Fibroblast of lung (primary cell): ENCODE data around the gene AKR7A3. TPM values are rescaled to one million over a fixed set of nuclear protein-coding genes. Genes with fewer than 3 reads are reported as not detected.
"Not testable (repeated sequence)": the region's sequence is repeated elsewhere in the genome, so short reads cannot be mapped to it uniquely, and the experiment has no call there.

ENCODE experiments used
- DNase-seq, 2 donors: peaks; one replicate each; pipeline versions ENCODE4 v3.0.0 to v3.0.0-alpha.2; 2010; ENCODE audit warnings: low read depth in 2 of 2
- H2AFZ ChIP-seq: 2 replicates; pipeline ENCODE4 v1.5.1; 2012; ENCODE audit warnings: low read length, control low read depth, inconsistent platforms
- H3K27ac ChIP-seq: 2 replicates; pipeline ENCODE4 v1.5.1; 2011; ENCODE audit warnings: low read length, control low read depth; ENCODE audit not compliant: insufficient read depth
- H3K27me3 ChIP-seq: 2 replicates; pipeline ENCODE4 v1.5.1; 2011; ENCODE audit warnings: mild to moderate bottlenecking, low read length; ENCODE audit not compliant: control insufficient read depth, insufficient read depth
- H3K36me3 ChIP-seq: 2 replicates; pipeline ENCODE4 v1.5.1; 2011; ENCODE audit warnings: low read length; ENCODE audit not compliant: control insufficient read depth, insufficient read depth
- H3K4me1 ChIP-seq: 2 replicates; pipeline ENCODE4 v1.5.1; 2011; ENCODE audit warnings: low read length; ENCODE audit not compliant: control insufficient read depth, insufficient read depth; ENCODE audit errors: extremely low read depth
- H3K4me2 ChIP-seq: 2 replicates; pipeline ENCODE4 v1.5.1; 2011; ENCODE audit warnings: low read length, control low read depth; ENCODE audit not compliant: insufficient read depth; ENCODE audit errors: extremely low read depth
- H3K4me3 ChIP-seq, 4 experiments: fragments of 200-600 bp in 1 of 4; sonication (generic) in 1 of 4; replicated peaks in 1 of 4; 2 replicates each; pipeline ENCODE4 v1.5.1; 2011 to 2016; ENCODE audit warnings: low read length in 4 of 4, low read depth in 3 of 4, mild to moderate bottlenecking in 3 of 4, control low read depth in 2 of 4, inconsistent platforms in 1 of 4, mixed read lengths in 1 of 4; ENCODE audit not compliant: insufficient read depth in 1 of 4; ENCODE audit errors: control extremely low read depth in 1 of 4
- H3K79me2 ChIP-seq: 2 replicates; pipeline ENCODE4 v1.5.1; 2012; ENCODE audit warnings: mild to moderate bottlenecking, low read length, inconsistent platforms; ENCODE audit not compliant: control insufficient read depth, insufficient read depth
- H3K9ac ChIP-seq: 2 replicates; pipeline ENCODE4 v1.5.1; 2011; ENCODE audit warnings: mild to moderate bottlenecking, low read length, control low read depth; ENCODE audit not compliant: insufficient read depth
- H3K9me3 ChIP-seq: 2 replicates; pipeline ENCODE4 v1.5.1; 2012; ENCODE audit warnings: low read depth, low read length; ENCODE audit not compliant: control insufficient read depth, insufficient read depth
- H4K20me1 ChIP-seq: 2 replicates; pipeline ENCODE4 v1.5.1; 2011; ENCODE audit warnings: low read length; ENCODE audit not compliant: control insufficient read depth, insufficient read depth; ENCODE audit errors: extremely low read depth
- CTCF ChIP-seq, 2 donors: IDR thresholded peaks in 1 of 2; conservative IDR thresholded peaks in 1 of 2; 1 replicate in 1 of 2; 2 replicates in 1 of 2; pipeline ENCODE4 v1.5.1; 2011 to 2012; ENCODE audit warnings: low read length in 2 of 2, control low read depth in 1 of 2, inconsistent platforms in 1 of 2, low read depth in 1 of 2, mild to moderate bottlenecking in 1 of 2
- EZH2 ChIP-seq: IDR thresholded peaks from 2 replicates; pipeline ENCODE4 v1.5.1; 2012; ENCODE audit warnings: low read length, control low read depth, mild to moderate bottlenecking; ENCODE audit errors: missing control alignments
- polyA plus RNA-seq, 2 donors: library from polyadenylated mRNA; depleted of rRNA in 1 of 2; stranded (reverse) in 1 of 2; unstranded in 1 of 2; fragments of >200 nt; gene quantifications; 2 replicates each; pipeline ENCODE4 v1.2.1, GENCODE V29; 2011 to 2012; ENCODE audit warnings: missing spikeins in 1 of 2
- total RNA-seq: library from RNA; depleted of rRNA; stranded (reverse); fragments of >200 nt; gene quantifications from 2 replicates; pipeline ENCODE4 v1.2.1, GENCODE V29; 2014

AKR7A3 gene
- total and polyA plus RNA-seq, 2 donors (not counting 1 experiment from before 2014, with no cell fraction given): 0.12 to 0.33 TPM

- no peak overlapping the region for H3K27ac ChIP-seq
- H3K9ac ChIP-seq: no peak overlapping the region
- peaks cover 2% of the 10 kb centered on the region for H3K4me1 ChIP-seq
- no peak overlapping the region for H2AFZ ChIP-seq
- no peaks in the 10 kb centered on the region for H3K9me3 ChIP-seq
- no peak for DNase-seq
- H3K4me3 ChIP-seq: no peak overlapping the region
- H4K20me1 ChIP-seq: no peaks in the 10 kb centered on the region
- no peaks in the 10 kb centered on the region for H3K27me3 ChIP-seq
- no peaks in the 10 kb centered on the region for H3K79me2 ChIP-seq
- no peaks in the 10 kb centered on the region for H3K36me3 ChIP-seq
- TF ChIP-seq EZH2 (no peak), CTCF (conservative IDR thresholded peaks at IDR 0.05 in 1 of 2, IDR thresholded peaks at IDR 0.05 in 1 of 2; ENCODE audit: low read depth in 1 of 2, low read length in 2 of 2) (no peak)
- H3K4me2 ChIP-seq: no peak overlapping the region
Observed at GRCh38 chr1:19287436-19288185, 959 bp downstream of the AKR7A3 start.

- not testable (repeated sequence) for H3K4me3 ChIP-seq, H4K20me1 ChIP-seq, H3K4me2 ChIP-seq, H2AFZ ChIP-seq, H3K27me3 ChIP-seq, H3K9ac ChIP-seq, H3K79me2 ChIP-seq, H3K27ac ChIP-seq, H3K4me1 ChIP-seq, H3K9me3 ChIP-seq, DNase-seq, H3K36me3 ChIP-seq
Observed at GRCh38 chr1:19285807-19286206, 2.8 kb downstream of the AKR7A3 start.

- H3K36me3 ChIP-seq, H3K4me1 ChIP-seq, H3K9ac ChIP-seq, H3K79me2 ChIP-seq, H3K4me3 ChIP-seq, H2AFZ ChIP-seq, DNase-seq, H3K27ac ChIP-seq, H3K27me3 ChIP-seq, H4K20me1 ChIP-seq, H3K4me2 ChIP-seq, H3K9me3 ChIP-seq: not testable (repeated sequence)
Observed at GRCh38 chr1:19285366-19285765, 3.2 kb downstream of the AKR7A3 start.

GRCh38 chr1:19284881-19285280 lies 3.7 kb downstream of the AKR7A3 start:
- Histone ChIP-seq H3K27ac (no peak overlapping the region), H3K9me3 (no peaks in the 10 kb centered on the region), H3K4me3 (no peak overlapping the region), H4K20me1 (no peaks in the 10 kb centered on the region), H3K9ac (no peak overlapping the region), H3K36me3 (no peaks in the 10 kb centered on the region), H2AFZ (no peak overlapping the region), H3K79me2 (no peaks in the 10 kb centered on the region), H3K27me3 (no peaks in the 10 kb centered on the region), H3K4me2 (no peak overlapping the region), H3K4me1 (peaks cover 2% of the 10 kb centered on the region)
- TF ChIP-seq EZH2: no peak
- no peak for TF ChIP-seq CTCF (conservative IDR thresholded peaks at IDR 0.05 in 1 of 2, IDR thresholded peaks at IDR 0.05 in 1 of 2; ENCODE audit: low read depth in 1 of 2, low read length in 2 of 2)
- DNase-seq: no peak
